H1 (cell line): ENCODE measurements around the gene SPOCK2. TPM values are rescaled to one million over a fixed set of nuclear protein-coding genes. Genes with fewer than 3 reads are reported as not detected.

ENCODE experiments used
- CTCF ChIA-PET: fragments of 300-600 bp; sonication (Branson Sonifier 250); formaldehyde crosslinking; loops from one replicate; lab custom pipeline; 2021; ENCODE audit not compliant: partially characterized antibody; lab: Charles Lee
- POLR2A ChIA-PET: fragments of 300-600 bp; sonication (Branson Sonifier 250); formaldehyde crosslinking; loops from one replicate; lab custom pipeline; 2021; ENCODE audit warnings: inconsistent platforms; ENCODE audit not compliant: partially characterized antibody; lab: Charles Lee
- DNase-seq, 2 experiments: peaks; one replicate each; pipeline versions ENCODE4 v3.0.0 to v3.0.0-alpha.2; 2010 to 2022; ENCODE audit warnings: low spot score in 2 of 2, low read depth in 1 of 2, mixed read lengths in 1 of 2
- FAIRE-seq: peaks from 2 replicates; lab custom pipeline; 2011; peaks lifted over from hg19 to GRCh38; lab: Jason Lieb, UNC
- H2AFZ ChIP-seq: 2 replicates; pipeline ENCODE4 v1.8.1; 2012; ENCODE audit warnings: low read length, inconsistent platforms
- H2AK5ac ChIP-seq: 2 replicates; pipeline ENCODE4 v1.6.1; 2013; ENCODE audit warnings: low read depth, low read length
- H2BK120ac ChIP-seq: replicated peaks from 2 replicates; pipeline ENCODE3; 2013; ENCODE audit warnings: low read depth, low read length, inconsistent platforms
- H2BK12ac ChIP-seq: 2 replicates; pipeline ENCODE4 v1.6.1; 2013; ENCODE audit warnings: low read depth, low read length
- H2BK15ac ChIP-seq: 2 replicates; pipeline ENCODE4 v1.6.1; 2013; ENCODE audit warnings: low read length
- H2BK20ac ChIP-seq: 2 replicates; pipeline ENCODE4 v1.6.1; 2013; ENCODE audit warnings: low read length
- H2BK5ac ChIP-seq: 2 replicates; pipeline ENCODE4 v1.6.1; 2013; ENCODE audit warnings: low read depth, low read length
- H3K14ac ChIP-seq: 2 replicates; pipeline ENCODE4 v1.6.1; 2013; ENCODE audit warnings: inconsistent platforms; ENCODE audit not compliant: insufficient read length
- H3K18ac ChIP-seq: 2 replicates; pipeline ENCODE4 v1.6.1; 2013; ENCODE audit warnings: low read length; ENCODE audit errors: extremely low read depth
- H3K23ac ChIP-seq: 2 replicates; pipeline ENCODE4 v1.6.1; 2013; ENCODE audit warnings: inconsistent platforms; ENCODE audit not compliant: insufficient read length
- H3K23me2 ChIP-seq: 2 replicates; pipeline ENCODE4 v1.6.1; 2013; ENCODE audit warnings: low read depth, low read length
- H3K27ac ChIP-seq: 2 replicates; pipeline ENCODE4 v1.6.1; 2011; ENCODE audit warnings: low read depth, low read length, inconsistent platforms
- H3K27me3 ChIP-seq, 4 experiments: replicated peaks in 1 of 4; 1 replicate in 1 of 4; 2 replicates in 3 of 4; pipeline versions ENCODE4 v1.6.1 to v1.8.1; 2011 to 2013; ENCODE audit warnings: low read length in 3 of 4, mild to moderate bottlenecking in 3 of 4, inconsistent platforms in 2 of 4, mixed read lengths in 2 of 4, moderate library complexity in 1 of 4; ENCODE audit not compliant: control insufficient read depth in 3 of 4, insufficient read depth in 3 of 4; ENCODE audit errors: extremely low read depth in 1 of 4
- H3K36me3 ChIP-seq, 4 experiments: 2 replicates each; pipeline versions ENCODE4 v1.6.1 to v1.8.1; 2011 to 2013; ENCODE audit warnings: mild to moderate bottlenecking in 4 of 4, low read length in 3 of 4, moderate library complexity in 2 of 4, control low read depth in 1 of 4, inconsistent platforms in 1 of 4; ENCODE audit not compliant: insufficient read depth in 4 of 4, control insufficient read depth in 2 of 4
- H3K4ac ChIP-seq: replicated peaks from 2 replicates; pipeline ENCODE3; 2013; ENCODE audit warnings: low read length, low read depth, mixed read lengths, inconsistent platforms; ENCODE audit not compliant: insufficient read length
- H3K4me1 ChIP-seq, 4 experiments: replicated peaks in 1 of 4; 1 replicate in 1 of 4; 2 replicates in 3 of 4; pipeline versions ENCODE4 v1.6.1 to v1.8.1; 2011 to 2013; ENCODE audit warnings: low read length in 3 of 4, inconsistent platforms in 2 of 4, mixed read lengths in 1 of 4; ENCODE audit not compliant: insufficient read depth in 4 of 4, control insufficient read depth in 3 of 4
- H3K4me2 ChIP-seq, 2 experiments: 2 replicates each; pipeline versions ENCODE4 v1.6.1 to v1.8.1; 2011 to 2013; ENCODE audit warnings: low read depth in 2 of 2, low read length in 2 of 2, control low read depth in 1 of 2, inconsistent platforms in 1 of 2, mild to moderate bottlenecking in 1 of 2; ENCODE audit not compliant: insufficient read depth in 1 of 2
- H3K4me3 ChIP-seq, 4 experiments: fragments of 200-600, 300-600 bp in 1 of 4; sonication (generic), shearing (Covaris generic), sonication (Bioruptor Twin) in 1 of 4; 2 replicates each; pipeline versions ENCODE4 v1.5.1 to v1.8.1; 2011 to 2016; ENCODE audit warnings: low read length in 4 of 4, low read depth in 3 of 4, control low read depth in 2 of 4, inconsistent platforms in 2 of 4, mild to moderate bottlenecking in 2 of 4, mixed read lengths in 1 of 4, moderate library complexity in 1 of 4; ENCODE audit not compliant: insufficient read depth in 2 of 4; ENCODE audit errors: extremely low read depth in 1 of 4
- H3K56ac ChIP-seq: replicated peaks from 2 replicates; pipeline ENCODE3; 2013; ENCODE audit warnings: low read depth, mild to moderate bottlenecking, mixed read lengths, low read length, inconsistent platforms; ENCODE audit not compliant: insufficient read length
- H3K79me1 ChIP-seq: 2 replicates; pipeline ENCODE4 v1.6.1; 2013; ENCODE audit warnings: low read depth, low read length, control low read depth
- H3K79me2 ChIP-seq, 2 experiments: 2 replicates each; pipeline versions ENCODE4 v1.6.1 to v1.8.1; 2012 to 2013; ENCODE audit warnings: low read length in 2 of 2, mild to moderate bottlenecking in 2 of 2, inconsistent platforms in 1 of 2; ENCODE audit not compliant: insufficient read depth in 2 of 2, control insufficient read depth in 1 of 2
- H3K9ac ChIP-seq, 4 experiments: replicated peaks in 1 of 4; 1 replicate in 1 of 4; 2 replicates in 3 of 4; pipeline versions ENCODE4 v1.6.1 to v1.8.1; 2011 to 2013; ENCODE audit warnings: low read depth in 3 of 4, low read length in 3 of 4, control low read depth in 2 of 4, mild to moderate bottlenecking in 2 of 4, moderate library complexity in 2 of 4, inconsistent platforms in 1 of 4; ENCODE audit errors: extremely low read depth in 1 of 4
- H3K9me3 ChIP-seq, 2 experiments: 2 replicates each; pipeline versions ENCODE4 v1.6.1 to v1.8.1; 2012 to 2013; ENCODE audit warnings: mild to moderate bottlenecking in 2 of 2, moderate library complexity in 2 of 2, control low read depth in 1 of 2, inconsistent platforms in 1 of 2, low read depth in 1 of 2, low read length in 1 of 2, mixed read lengths in 1 of 2; ENCODE audit not compliant: insufficient read depth in 2 of 2
- H4K20me1 ChIP-seq, 2 experiments: replicated peaks in 1 of 2; 2 replicates each; pipeline versions ENCODE3 to v1.8.1; 2011 to 2013; ENCODE audit warnings: inconsistent platforms in 2 of 2, low read length in 2 of 2, mild to moderate bottlenecking in 1 of 2; ENCODE audit not compliant: insufficient read depth in 2 of 2, control insufficient read depth in 1 of 2
- H4K5ac ChIP-seq: 2 replicates; pipeline ENCODE4 v1.6.1; 2013; ENCODE audit warnings: low read length, low read depth, mixed read lengths, inconsistent platforms; ENCODE audit not compliant: insufficient read length
- H4K8ac ChIP-seq: 2 replicates; pipeline ENCODE4 v1.8.0; 2013; ENCODE audit warnings: mild to moderate bottlenecking, moderate library complexity, low read length, inconsistent platforms; ENCODE audit not compliant: insufficient read depth; ENCODE audit errors: extremely low read depth
- H4K91ac ChIP-seq: replicated peaks from 2 replicates; pipeline ENCODE3; 2013; ENCODE audit warnings: low read length, mixed read lengths, inconsistent platforms; ENCODE audit not compliant: insufficient read length
- GTF2F1 ChIP-seq: IDR thresholded peaks from 2 replicates; pipeline ENCODE4 v1.6.1; 2012; ENCODE audit warnings: low read depth, low read length, improper control_type of control experiment, borderline replicate concordance
- JUND ChIP-seq: IDR thresholded peaks from 2 replicates; pipeline ENCODE4 v1.6.1; 2011; ENCODE audit warnings: mild to moderate bottlenecking, improper control_type of control experiment, low read length
- RFX5 ChIP-seq: IDR thresholded peaks from 2 replicates; pipeline ENCODE4 v1.6.1; 2011; ENCODE audit warnings: low read depth, low read length, improper control_type of control experiment, borderline replicate concordance
- WGBS, 2 experiments: shearing (Covaris generic) in 1 of 2; methylation state at CpG; one replicate each; pipeline versions ENCODE4 v1.1.6 to v1.1.7; 2013 to 2015; ENCODE audit warnings: low lambda C conversion rate in 2 of 2, mixed read lengths in 2 of 2, inconsistent platforms in 1 of 2, low coverage in 1 of 2, missing lambda C conversion rate in 1 of 2; ENCODE audit not compliant: insufficient replicate concordance in 2 of 2, insufficient coverage in 1 of 2, insufficient read length in 1 of 2; ENCODE audit errors: extremely low coverage in 1 of 2, missing lambda C conversion rate in 1 of 2; 5-methylcytosine and 5-hydroxymethylcytosine counted together
- polyA plus RNA-seq, 7 experiments: library from polyadenylated mRNA; depleted of rRNA in 3 of 7; stranded (reverse) in 5 of 7; unstranded in 2 of 7; fragments of >200 nt in 5 of 7; fragments of 200-250 nt in 2 of 7; gene quantifications; 1 replicate in 5 of 7; 2 replicates in 1 of 7; 4 replicates in 1 of 7; pipeline versions ENCODE4 v1.2.1 to v1.2.3, GENCODE V29; 2011 to 2013; ENCODE audit warnings: missing spikeins in 2 of 7, mixed read lengths in 2 of 7
- total RNA-seq: library from RNA; stranded (reverse); fragmentation: NEBNext Ultra II Directional; extraction: Animal tissue kit (Norgen Biotek cat#: 25700); gene quantifications from 2 replicates; pipeline ENCODE4 v1.2.1, GENCODE V29; 2021

The SPOCK2 gene
- total and polyA plus RNA-seq, 2 of the 8 experiments (the other 6 are each of a cell fraction or from before 2014, with no cell fraction given), result 1.5 to 1.9 TPM

DNA sequence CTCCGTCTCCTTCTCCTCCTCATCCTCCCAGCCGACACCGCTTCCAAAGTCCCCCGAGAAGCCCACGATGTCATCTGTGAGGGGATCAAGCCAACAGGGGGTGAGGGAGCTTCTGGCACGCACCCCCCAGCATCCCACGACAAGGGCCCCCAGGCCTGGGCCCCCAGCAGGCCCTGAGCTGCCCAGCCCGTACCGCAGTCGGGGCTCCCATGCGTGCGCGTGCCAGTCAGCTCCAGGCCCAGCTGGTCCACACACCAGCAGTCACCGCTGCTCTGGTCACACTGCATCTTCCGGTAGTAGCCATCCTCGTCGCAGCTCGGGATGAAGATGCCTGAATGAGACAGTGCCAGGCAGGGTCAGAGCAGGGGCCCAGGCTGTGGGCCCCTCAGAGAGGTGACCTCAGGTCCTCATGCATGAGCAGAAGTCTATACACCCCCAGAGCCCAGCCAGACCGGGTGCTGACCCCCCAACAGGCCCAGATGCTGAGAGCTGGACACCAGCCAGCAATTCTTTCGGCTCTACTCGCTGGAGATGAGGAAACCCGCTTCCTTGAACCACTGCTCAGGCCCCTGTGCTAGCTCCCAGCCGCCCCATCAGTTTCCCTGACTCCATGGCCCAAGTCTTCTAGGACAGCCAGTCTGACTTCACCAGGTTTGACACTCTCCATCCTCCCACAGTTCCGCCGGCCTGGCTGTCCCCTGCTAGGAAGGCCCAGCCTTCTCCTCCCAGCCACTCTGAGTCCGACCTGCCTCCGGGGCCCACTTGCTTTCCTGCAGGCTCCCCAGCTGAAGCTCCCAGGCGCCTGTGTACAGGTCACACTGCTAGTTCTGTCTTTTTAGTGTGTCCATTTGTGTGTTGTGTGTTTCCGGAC, 25.3 kb downstream of the SPOCK2 start:
- Histone ChIP-seq H2BK120ac (no peak overlapping the region), H3K4me2 (no peak overlapping the region)
- FAIRE-seq, result no peak

More for the DNA sequence above, 25.3 kb downstream of the SPOCK2 start:
- no peak overlapping the region for H3K4me3 ChIP-seq
- TF ChIP-seq JUND (no peak), GTF2F1 (no peak), RFX5 (no peak)
- peaks cover 0 to 9% (median 7%) of the 10 kb centered on the region in 4 experiments; a peak in 4 of 7 replicates for H3K4me1 ChIP-seq
- no peak overlapping the region for H3K23ac ChIP-seq
- H2BK12ac ChIP-seq, result no peak overlapping the region
- no peak overlapping the region for H2AFZ ChIP-seq
- H3K4ac ChIP-seq, result no peak overlapping the region
- no peak overlapping the region for H2BK5ac ChIP-seq
- no peaks in the 10 kb centered on the region for H3K36me3 ChIP-seq
- DNase-seq, result no peak
- H4K20me1 ChIP-seq, result peaks cover 0 to 3% of the 10 kb centered on the region in 2 experiments
- CTCF ChIA-PET, result interaction anchor here (0.8 to 8.2 kb wide), 8 partner anchors 10 to 277 kb away, joined by 3 to 77 read pairs (median 4); no protein-coding TSS in a partner anchor
- no peak overlapping the region for H3K56ac ChIP-seq
- no peaks in the 10 kb centered on the region for H3K79me2 ChIP-seq
- no peak overlapping the region for H4K5ac ChIP-seq
- no peaks in the 10 kb centered on the region for H3K79me1 ChIP-seq
- no peak overlapping the region for H3K27ac ChIP-seq
- peak overlapping the region; percentile 40; the same call in 1 of the 2 replicates for H4K8ac ChIP-seq
- H3K23me2 ChIP-seq, result no peaks in the 10 kb centered on the region
- no peak overlapping the region for H3K14ac ChIP-seq
- H2BK15ac ChIP-seq, result no peak overlapping the region
- no peaks in the 10 kb centered on the region for H3K27me3 ChIP-seq
- H3K9ac ChIP-seq, result no peak overlapping the region
- H2BK20ac ChIP-seq, result no peak overlapping the region
- no peak overlapping the region for H2AK5ac ChIP-seq
- no peak overlapping the region for H4K91ac ChIP-seq
- no peaks in the 10 kb centered on the region for H3K9me3 ChIP-seq
- POLR2A ChIA-PET, result interaction anchor here (2.0 kb wide), 1 partner anchor 210 kb away, joined by 5 read pairs; the partner anchor contains the start of gene DDIT4
- no peak overlapping the region for H3K18ac ChIP-seq
- 92% methylated on average over 24 of the region's 29 CpGs; no CpG with 5 or more reads in 1 of the 2 experiments for WGBS, 2 experiments
